HepG2 (cell line): ENCODE results near the gene TBL3. TPM values are rescaled to one million over a fixed set of nuclear protein-coding genes. Genes with fewer than 3 reads are reported as not detected.

ENCODE experiments used
- AKAP8 ChIP-seq: sonication (generic); formaldehyde crosslinking; IDR thresholded peaks from 2 replicates; pipeline ENCODE4 v1.5.1; 2020; ENCODE audit warnings: mild to moderate bottlenecking, missing genetic modification reagents
- FOXJ3 ChIP-seq: sonication (generic); formaldehyde crosslinking; IDR thresholded peaks from 2 replicates; pipeline ENCODE4 v1.4.0; 2020; ENCODE audit warnings: missing genetic modification reagents, mild to moderate bottlenecking, borderline replicate concordance
- FOXK1 ChIP-seq: sonication (generic); formaldehyde crosslinking; IDR thresholded peaks from 2 replicates; pipeline ENCODE4 v1.4.0; 2020; ENCODE audit warnings: low read depth, missing genetic modification reagents, borderline replicate concordance
- GPN1 ChIP-seq: sonication (generic); formaldehyde crosslinking; IDR thresholded peaks from 2 replicates; pipeline ENCODE4 v1.5.1; 2020; ENCODE audit warnings: missing genetic modification reagents, borderline replicate concordance
- TGIF2 ChIP-seq: IDR thresholded peaks from 2 replicates; pipeline ENCODE4 v1.6.1; 2016; ENCODE audit warnings: control low read depth, missing compliant biosample characterization
- THAP11 ChIP-seq: IDR thresholded peaks from 2 replicates; pipeline ENCODE4 v1.6.1; 2016; ENCODE audit warnings: missing biosample characterization, missing genetic modification reagents
- ZFYVE20 ChIP-seq: sonication (generic); formaldehyde crosslinking; IDR thresholded peaks from 2 replicates; pipeline ENCODE4 v1.8.0; 2023; ENCODE audit warnings: low read depth, mild to moderate bottlenecking, moderate library complexity, missing genetic modification reagents, borderline replicate concordance
- ZNF124 ChIP-seq: sonication (generic); formaldehyde crosslinking; IDR thresholded peaks from 2 replicates; pipeline ENCODE4 v1.4.0; 2020; ENCODE audit warnings: missing genetic modification reagents
- ZNF296 ChIP-seq: sonication (generic); formaldehyde crosslinking; conservative IDR thresholded peaks from 2 replicates; pipeline ENCODE4 v1.5.0; 2020; ENCODE audit warnings: mild to moderate bottlenecking, missing genetic modification reagents
- ZNF326 ChIP-seq: sonication (generic); formaldehyde crosslinking; IDR thresholded peaks from 2 replicates; pipeline ENCODE4 v1.4.0; 2020; ENCODE audit warnings: missing genetic modification reagents, borderline replicate concordance
- ZNF546 ChIP-seq: sonication (generic); formaldehyde crosslinking; conservative IDR thresholded peaks from 2 replicates; pipeline ENCODE4 v1.8.1; 2023; ENCODE audit warnings: mild to moderate bottlenecking, missing genetic modification reagents
- ZNF562 ChIP-seq: sonication (generic); formaldehyde crosslinking; IDR thresholded peaks from 2 replicates; pipeline ENCODE4 v1.8.0; 2022; ENCODE audit warnings: missing genetic modification reagents, borderline replicate concordance
- ZNF646 ChIP-seq: sonication (generic); formaldehyde crosslinking; IDR thresholded peaks from 2 replicates; pipeline ENCODE4 v1.9.0; 2021; ENCODE audit warnings: mild to moderate bottlenecking, missing genetic modification reagents
- ZZZ3 ChIP-seq: sonication (generic); formaldehyde crosslinking; IDR thresholded peaks from 2 replicates; pipeline ENCODE4 v1.4.0; 2020; ENCODE audit warnings: missing genetic modification reagents, mild to moderate bottlenecking, borderline replicate concordance
- polyA plus RNA-seq, 8 experiments: library from polyadenylated mRNA; depleted of rRNA in 3 of 8; stranded (reverse) in 7 of 8; unstranded in 1 of 8; fragments of >200 nt; fragmentation: Illumina TruSeq in 4 of 8; extraction: Trizol in 4 of 8; gene quantifications; 2 replicates each; pipeline versions ENCODE4 v1.2.1 to v1.2.3, GENCODE V29; 2011 to 2016; ENCODE audit warnings: low read depth in 4 of 8, missing spikeins in 1 of 8, mixed read lengths in 1 of 8; ENCODE audit not compliant: insufficient read depth in 1 of 8
- total RNA-seq, 5 experiments: library from RNA; depleted of rRNA; stranded (reverse); fragments of >200 nt; fragmentation: Illumina TruSeq; extraction: Trizol; gene quantifications; 2 replicates each; pipeline ENCODE4 v1.2.3, GENCODE V29; 2016; ENCODE audit warnings: low read depth in 1 of 5
- TF ChIP-seq, protein P1 (sequence below): sonication (generic); formaldehyde crosslinking; IDR thresholded peaks from 2 replicates; pipeline ENCODE4 v1.4.0; 2020; ENCODE audit warnings: missing genetic modification reagents
- TF ChIP-seq, protein P2 (sequence below): sonication (generic); formaldehyde crosslinking; conservative IDR thresholded peaks from 2 replicates; pipeline ENCODE4 v1.4.0; 2020; ENCODE audit warnings: missing genetic modification reagents

Gene TBL3
- total and polyA plus RNA-seq, 2 of the 13 experiments (the other 11 are each of a cell fraction or from before 2014, with no cell fraction given) = 16.8 to 38.0 TPM

- TF ChIP-seq, protein P1, sequence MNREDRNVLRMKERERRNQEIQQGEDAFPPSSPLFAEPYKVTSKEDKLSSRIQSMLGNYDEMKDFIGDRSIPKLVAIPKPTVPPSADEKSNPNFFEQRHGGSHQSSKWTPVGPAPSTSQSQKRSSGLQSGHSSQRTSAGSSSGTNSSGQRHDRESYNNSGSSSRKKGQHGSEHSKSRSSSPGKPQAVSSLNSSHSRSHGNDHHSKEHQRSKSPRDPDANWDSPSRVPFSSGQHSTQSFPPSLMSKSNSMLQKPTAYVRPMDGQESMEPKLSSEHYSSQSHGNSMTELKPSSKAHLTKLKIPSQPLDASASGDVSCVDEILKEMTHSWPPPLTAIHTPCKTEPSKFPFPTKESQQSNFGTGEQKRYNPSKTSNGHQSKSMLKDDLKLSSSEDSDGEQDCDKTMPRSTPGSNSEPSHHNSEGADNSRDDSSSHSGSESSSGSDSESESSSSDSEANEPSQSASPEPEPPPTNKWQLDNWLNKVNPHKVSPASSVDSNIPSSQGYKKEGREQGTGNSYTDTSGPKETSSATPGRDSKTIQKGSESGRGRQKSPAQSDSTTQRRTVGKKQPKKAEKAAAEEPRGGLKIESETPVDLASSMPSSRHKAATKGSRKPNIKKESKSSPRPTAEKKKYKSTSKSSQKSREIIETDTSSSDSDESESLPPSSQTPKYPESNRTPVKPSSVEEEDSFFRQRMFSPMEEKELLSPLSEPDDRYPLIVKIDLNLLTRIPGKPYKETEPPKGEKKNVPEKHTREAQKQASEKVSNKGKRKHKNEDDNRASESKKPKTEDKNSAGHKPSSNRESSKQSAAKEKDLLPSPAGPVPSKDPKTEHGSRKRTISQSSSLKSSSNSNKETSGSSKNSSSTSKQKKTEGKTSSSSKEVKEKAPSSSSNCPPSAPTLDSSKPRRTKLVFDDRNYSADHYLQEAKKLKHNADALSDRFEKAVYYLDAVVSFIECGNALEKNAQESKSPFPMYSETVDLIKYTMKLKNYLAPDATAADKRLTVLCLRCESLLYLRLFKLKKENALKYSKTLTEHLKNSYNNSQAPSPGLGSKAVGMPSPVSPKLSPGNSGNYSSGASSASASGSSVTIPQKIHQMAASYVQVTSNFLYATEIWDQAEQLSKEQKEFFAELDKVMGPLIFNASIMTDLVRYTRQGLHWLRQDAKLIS (CRISPR knock-in tag) = no peak
- 0 out of 2 replicates have a peak, but pooled peaks have one; percentile 8 for TF ChIP-seq AKAP8
- no peak for TF ChIP-seq GPN1 (CRISPR knock-in tag)
- peak; percentile 22; the same call in 1 of the 2 replicates for TF ChIP-seq THAP11 (CRISPR knock-in tag)
- TF ChIP-seq, protein P2, sequence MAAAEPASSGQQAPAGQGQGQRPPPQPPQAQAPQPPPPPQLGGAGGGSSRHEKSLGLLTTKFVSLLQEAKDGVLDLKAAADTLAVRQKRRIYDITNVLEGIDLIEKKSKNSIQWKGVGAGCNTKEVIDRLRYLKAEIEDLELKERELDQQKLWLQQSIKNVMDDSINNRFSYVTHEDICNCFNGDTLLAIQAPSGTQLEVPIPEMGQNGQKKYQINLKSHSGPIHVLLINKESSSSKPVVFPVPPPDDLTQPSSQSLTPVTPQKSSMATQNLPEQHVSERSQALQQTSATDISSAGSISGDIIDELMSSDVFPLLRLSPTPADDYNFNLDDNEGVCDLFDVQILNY (CRISPR knock-in tag) = no peak
- TF ChIP-seq ZNF124 (CRISPR knock-in tag) = no peak
- TF ChIP-seq ZNF326 = no peak
- TF ChIP-seq ZNF296 (CRISPR knock-in tag) = no peak
- TF ChIP-seq FOXJ3 = no peak
- no peak for TF ChIP-seq FOXK1 (CRISPR knock-in tag)
- TF ChIP-seq ZZZ3 (CRISPR knock-in tag) = no peak
- TF ChIP-seq ZNF562 (CRISPR knock-in tag) = no peak
- no peak for TF ChIP-seq ZFYVE20 (CRISPR knock-in tag)
- TF ChIP-seq ZNF546 (CRISPR knock-in tag) = no peak
- peak; percentile 49; the same call in 1 of the 2 replicates for TF ChIP-seq TGIF2 (CRISPR knock-in tag)
- no peak for TF ChIP-seq ZNF646 (CRISPR knock-in tag)
Measured at GRCh38 chr16:1941162-1942046, 30.4 kb upstream of the TBL3 start (continued).
